Islet precursor cell (in vitro differentiated cells): ENCODE data around the gene CDKN2A.
A peak's percentile ranks its signal among the peaks of the same experiment; 100 is the strongest.
"Not testable (repeated sequence)": the region's sequence is repeated elsewhere in the genome, so short reads cannot be mapped to it uniquely, and the experiment has no call there.

ENCODE experiments used
- DNase-seq: peaks from one replicate; pipeline ENCODE4 v3.0.0-alpha.2; 2018

CDKN2A gene

GRCh38 chr9:21976334-21976875, 17.8 kb downstream of the CDKN2A start:
- no peak for DNase-seq

- peak; percentile 80 for DNase-seq
Observed at GRCh38 chr9:21974722-21975409, 19.3 kb downstream of the CDKN2A start.

- no peak for DNase-seq
Observed at GRCh38 chr9:21974343-21974721, 19.9 kb downstream of the CDKN2A start.

GRCh38 chr9:21972361-21972760, 21.8 kb downstream of the CDKN2A start:
- DNase-seq, result no peak

- DNase-seq, result peak; percentile 66
Observed at GRCh38 chr9:21970800-21971640, 23.2 kb downstream of the CDKN2A start.

- no peak for DNase-seq
Observed at GRCh38 chr9:21969951-21970799, 24.0 kb downstream of the CDKN2A start.

GRCh38 chr9:21969011-21969940, 24.9 kb downstream of the CDKN2A start:
- peak; percentile 77 for DNase-seq

- peak; percentile 80 for DNase-seq
Observed at GRCh38 chr9:21968331-21969010, 25.7 kb downstream of the CDKN2A start.

GRCh38 chr9:21967702-21968101, 26.5 kb downstream of the CDKN2A start:
- DNase-seq, result no peak

- DNase-seq, result no peak
Observed at GRCh38 chr9:21967169-21967568, 27.0 kb downstream of the CDKN2A start.

GRCh38 chr9:21966140-21966851, 27.9 kb downstream of the CDKN2A start:
- DNase-seq, result no peak

GRCh38 chr9:21965401-21965951, 28.7 kb downstream of the CDKN2A start:
- peak; percentile 86 for DNase-seq

- DNase-seq, result peak; percentile 63
Observed at GRCh38 chr9:21964925-21965385, 29.2 kb downstream of the CDKN2A start.

- DNase-seq, result no peak
Observed at GRCh38 chr9:21961569-21961968, 32.6 kb downstream of the CDKN2A start.

GRCh38 chr9:21959268-21959667, 34.9 kb downstream of the CDKN2A start:
- DNase-seq, result not testable (repeated sequence)

- no peak for DNase-seq
Observed at GRCh38 chr9:21958833-21959232, 35.4 kb downstream of the CDKN2A start.

GRCh38 chr9:21945606-21946005, 48.6 kb downstream of the CDKN2A start:
- no peak for DNase-seq

- DNase-seq, result no peak
Observed at GRCh38 chr9:21943464-21943863, 50.7 kb downstream of the CDKN2A start.

GRCh38 chr9:21941337-21941995, 52.7 kb downstream of the CDKN2A start:
- no peak for DNase-seq

GRCh38 chr9:21936161-21936560, 58.0 kb downstream of the CDKN2A start:
- DNase-seq, result no peak
